ENCODE results near the gene MYBPC3. TPM values are rescaled to one million over a fixed set of nuclear protein-coding genes. Genes with fewer than 3 reads are reported as not detected.

Gene MYBPC3
- total RNA-seq, 3 donors from 2014 or later = not detected

- ATAC-seq (no peak), DNase-seq (no peak)
- no peak overlapping the region for H3K4me3 Mint-ChIP-seq
- H3K27me3 Mint-ChIP-seq (ENCODE audit: low read depth) = no peaks in the 10 kb centered on the region
- no peaks in the 10 kb centered on the region for H3K36me3 Mint-ChIP-seq (ENCODE audit: insufficient read depth)
- H3K9me3 Mint-ChIP-seq = no peaks in the 10 kb centered on the region
- H3K4me1 Mint-ChIP-seq (ENCODE audit: low read depth) = peaks cover 8% of the 10 kb centered on the region
Measured at GRCh38 chr11:47376107-47376524, 23.6 kb upstream of the MYBPC3 start.

DNA sequence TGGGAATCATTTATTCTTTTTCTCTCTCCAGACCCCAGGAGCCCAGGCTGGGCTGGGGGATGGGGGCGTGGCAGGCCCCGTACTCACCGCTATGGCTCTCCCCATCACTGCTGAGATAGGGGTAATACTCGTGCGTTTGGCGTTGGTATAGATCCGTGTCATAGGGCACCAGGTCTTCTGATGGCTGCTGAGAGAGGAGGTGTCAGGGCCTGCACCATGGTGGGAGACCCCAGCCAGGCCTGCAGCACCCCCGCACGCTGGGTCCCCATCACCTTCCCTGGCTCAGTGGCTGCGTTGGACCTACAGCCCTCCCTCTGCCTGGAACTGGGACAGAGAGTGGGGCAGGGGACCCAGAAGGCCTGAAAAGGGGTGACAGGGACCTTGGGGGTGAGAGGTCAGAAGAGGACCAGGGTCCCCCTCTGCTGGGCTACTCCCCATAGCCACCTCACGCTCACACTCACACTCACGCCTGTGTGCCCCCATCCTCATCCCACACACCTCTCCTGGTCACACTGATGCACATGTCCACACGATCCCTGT lies 23.1 kb upstream of the MYBPC3 start:
- no peak for DNase-seq
- no peaks in the 10 kb centered on the region for H3K36me3 Mint-ChIP-seq (ENCODE audit: insufficient read depth)
- no peaks in the 10 kb centered on the region for H3K27me3 Mint-ChIP-seq (ENCODE audit: low read depth)
- no peak for ATAC-seq
- H3K4me1 Mint-ChIP-seq (ENCODE audit: low read depth) = peaks cover 12% of the 10 kb centered on the region
- no peak overlapping the region for H3K4me3 Mint-ChIP-seq
- no peaks in the 10 kb centered on the region for H3K9me3 Mint-ChIP-seq

- Mint-ChIP-seq H3K4me3 (no peak overlapping the region), H3K36me3 (ENCODE audit: insufficient read depth) (no peaks in the 10 kb centered on the region), H3K27me3 (ENCODE audit: low read depth) (no peaks in the 10 kb centered on the region), H3K4me1 (ENCODE audit: low read depth) (peaks cover 13% of the 10 kb centered on the region), H3K9me3 (no peaks in the 10 kb centered on the region)
- ATAC-seq (no peak), DNase-seq (no peak)
Measured at GRCh38 chr11:47375020-47375419, 22.5 kb upstream of the MYBPC3 start.

DNA sequence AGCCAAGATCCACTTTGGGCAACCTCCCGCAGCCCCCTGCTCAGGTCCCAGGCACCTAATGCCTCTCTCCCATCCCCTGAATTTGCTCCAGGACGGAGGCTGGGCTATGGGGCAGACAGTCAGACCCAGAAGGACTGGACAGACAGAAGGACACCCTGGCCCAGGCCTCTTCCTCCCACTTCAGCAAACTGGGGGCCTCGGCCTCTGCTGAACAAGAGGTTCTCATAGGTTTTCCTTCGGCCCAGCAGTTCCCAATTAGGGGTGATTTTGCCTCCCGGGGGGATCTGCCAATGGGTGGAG lies 22.2 kb upstream of the MYBPC3 start:
- peaks cover 17% of the 10 kb centered on the region for H3K4me1 Mint-ChIP-seq (ENCODE audit: low read depth)

GRCh38 chr11:47373876-47374719 lies 21.6 kb upstream of the MYBPC3 start:
- peaks cover 22% of the 10 kb centered on the region for H3K4me1 Mint-ChIP-seq (ENCODE audit: low read depth)
- DNase-seq (peak; percentile 85), ATAC-seq (peak; percentile 85 to 87)
- H3K27me3 Mint-ChIP-seq (ENCODE audit: low read depth) = no peaks in the 10 kb centered on the region
- H3K36me3 Mint-ChIP-seq (ENCODE audit: insufficient read depth) = no peaks in the 10 kb centered on the region
- no peak overlapping the region for H3K4me3 Mint-ChIP-seq
- no peaks in the 10 kb centered on the region for H3K9me3 Mint-ChIP-seq

More for the DNA sequence above, 22.2 kb upstream of the MYBPC3 start:
- no peaks in the 10 kb centered on the region for H3K9me3 Mint-ChIP-seq
- ATAC-seq = no peak
- H3K36me3 Mint-ChIP-seq (ENCODE audit: insufficient read depth) = no peaks in the 10 kb centered on the region
- H3K27me3 Mint-ChIP-seq (ENCODE audit: low read depth) = no peaks in the 10 kb centered on the region
- DNase-seq = no peak
- no peak overlapping the region for H3K4me3 Mint-ChIP-seq

DNA sequence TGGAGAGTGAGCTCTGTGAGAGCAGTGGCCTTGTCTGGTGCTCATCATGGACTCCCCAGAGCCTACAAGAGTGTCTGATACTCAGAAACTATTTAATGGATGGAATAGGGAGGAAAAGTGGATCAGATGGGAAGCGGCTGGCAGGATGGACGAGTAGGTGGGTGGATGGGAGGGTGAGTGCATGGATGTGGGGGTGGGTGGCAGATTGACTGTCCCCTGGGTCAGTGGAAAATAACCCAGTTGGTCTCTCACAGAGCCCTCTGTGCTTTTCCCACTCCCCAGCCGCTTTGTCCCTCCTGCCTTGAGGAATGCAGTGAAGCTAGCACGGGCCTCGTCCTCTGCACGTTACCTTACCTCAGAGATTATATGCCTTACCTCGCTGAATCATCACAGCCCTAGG lies 19.9 kb upstream of the MYBPC3 start:
- Mint-ChIP-seq H3K27me3 (ENCODE audit: low read depth) (no peaks in the 10 kb centered on the region), H3K36me3 (ENCODE audit: insufficient read depth) (no peaks in the 10 kb centered on the region), H3K4me3 (no peak overlapping the region), H3K9me3 (no peaks in the 10 kb centered on the region), H3K4me1 (ENCODE audit: low read depth) (peaks cover 28% of the 10 kb centered on the region)
- ATAC-seq (no peak), DNase-seq (no peak)

- peaks cover 1% of the 10 kb centered on the region for H3K27me3 Mint-ChIP-seq (ENCODE audit: low read depth)
- no peaks in the 10 kb centered on the region for H3K36me3 Mint-ChIP-seq (ENCODE audit: insufficient read depth)
- ATAC-seq (peak in 1 of 2 donors; percentile 23), DNase-seq (no peak)
- H3K4me3 Mint-ChIP-seq = no peak overlapping the region
- no peaks in the 10 kb centered on the region for H3K9me3 Mint-ChIP-seq
- peaks cover 30% of the 10 kb centered on the region for H3K4me1 Mint-ChIP-seq (ENCODE audit: low read depth)
Measured at GRCh38 chr11:47369676-47370075, 17.2 kb upstream of the MYBPC3 start.

DNA sequence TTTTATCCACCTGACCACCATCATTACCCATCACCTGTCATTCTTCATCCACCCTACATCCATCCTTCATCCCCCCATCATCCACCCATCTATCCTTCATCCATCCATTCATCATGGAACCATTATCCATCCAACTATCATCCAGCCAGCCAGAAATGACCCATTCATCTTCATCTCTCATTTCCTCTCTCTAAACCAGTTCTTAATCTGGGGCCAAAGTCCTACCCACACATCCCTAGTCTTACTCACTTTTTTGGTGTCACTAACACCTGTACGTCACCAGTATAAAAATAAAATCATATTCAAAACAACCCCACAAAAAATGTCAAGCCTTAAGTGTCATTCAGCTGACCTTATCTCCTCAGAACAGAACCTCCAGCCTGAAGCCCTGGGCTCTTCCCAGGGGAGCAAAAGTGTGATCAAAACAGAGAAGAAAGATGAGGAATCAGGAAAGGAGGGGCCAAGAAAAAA lies 13.6 kb upstream of the MYBPC3 start:
- no peak overlapping the region for H3K4me3 Mint-ChIP-seq
- peaks cover 28% of the 10 kb centered on the region for H3K4me1 Mint-ChIP-seq (ENCODE audit: low read depth)
- ATAC-seq = no peak
- no peaks in the 10 kb centered on the region for H3K36me3 Mint-ChIP-seq (ENCODE audit: insufficient read depth)
- no peaks in the 10 kb centered on the region for H3K9me3 Mint-ChIP-seq
- H3K27me3 Mint-ChIP-seq (ENCODE audit: low read depth) = peaks cover 1% of the 10 kb centered on the region
- DNase-seq = no peak

GRCh38 chr11:47361419-47361818 lies 8.9 kb upstream of the MYBPC3 start:
- H3K4me3 Mint-ChIP-seq = no peak overlapping the region
- DNase-seq (no peak), ATAC-seq (no peak)
- H3K36me3 Mint-ChIP-seq (ENCODE audit: insufficient read depth) = no peaks in the 10 kb centered on the region
- H3K4me1 Mint-ChIP-seq (ENCODE audit: low read depth) = peaks cover 16% of the 10 kb centered on the region
- no peaks in the 10 kb centered on the region for H3K9me3 Mint-ChIP-seq
- H3K27me3 Mint-ChIP-seq (ENCODE audit: low read depth) = no peaks in the 10 kb centered on the region

DNA sequence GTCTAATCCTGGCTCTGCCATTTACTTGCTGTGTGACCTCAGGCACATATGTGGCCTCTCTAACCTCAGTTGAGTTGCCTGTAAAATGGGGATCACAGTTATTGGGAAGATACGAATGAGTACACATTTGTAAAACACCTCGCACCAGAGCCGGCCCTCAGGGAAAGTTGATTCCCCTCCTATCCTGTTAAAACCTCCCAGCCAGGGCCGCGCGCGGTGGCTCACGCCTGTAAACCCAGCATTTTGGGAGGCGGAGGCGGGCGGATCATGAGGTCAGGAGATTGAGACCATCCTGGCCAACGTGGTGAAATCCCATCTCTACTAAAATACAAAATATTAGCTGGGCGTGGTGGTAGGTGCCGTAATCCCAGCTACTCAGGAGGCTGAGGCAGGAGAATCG lies 7.8 kb upstream of the MYBPC3 start:
- H3K4me1 Mint-ChIP-seq (ENCODE audit: low read depth) = peaks cover 14% of the 10 kb centered on the region
- H3K4me3 Mint-ChIP-seq = no peak overlapping the region
- DNase-seq (no peak), ATAC-seq (no peak)
- no peaks in the 10 kb centered on the region for H3K27me3 Mint-ChIP-seq (ENCODE audit: low read depth)
- no peaks in the 10 kb centered on the region for H3K36me3 Mint-ChIP-seq (ENCODE audit: insufficient read depth)
- H3K9me3 Mint-ChIP-seq = no peaks in the 10 kb centered on the region

DNA sequence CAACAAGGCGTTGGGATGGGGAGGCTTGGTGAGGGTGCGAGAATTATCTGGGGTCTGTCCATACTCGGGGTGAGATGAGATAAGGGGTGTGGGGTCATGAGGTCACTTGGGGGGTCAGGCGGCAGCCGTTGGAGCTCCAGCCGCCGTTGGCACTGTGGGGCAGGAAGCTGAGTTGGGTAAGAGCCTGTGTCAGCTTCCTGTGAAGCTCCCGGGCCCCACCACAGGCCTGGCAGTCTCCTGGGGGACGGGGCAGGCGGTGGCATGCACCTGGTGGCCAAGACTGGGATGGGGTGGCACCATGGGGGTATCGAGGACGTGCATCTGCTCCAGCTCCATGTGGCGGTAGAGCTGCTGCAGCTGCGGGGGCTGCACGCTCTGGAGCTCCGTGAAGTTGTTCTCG lies 7.1 kb upstream of the MYBPC3 start:
- DNase-seq = no peak
- Mint-ChIP-seq H3K27me3 (ENCODE audit: low read depth) (no peaks in the 10 kb centered on the region), H3K4me1 (ENCODE audit: low read depth) (peaks cover 14% of the 10 kb centered on the region), H3K9me3 (no peaks in the 10 kb centered on the region), H3K36me3 (ENCODE audit: insufficient read depth) (no peaks in the 10 kb centered on the region), H3K4me3 (no peak overlapping the region)
- peak in 1 of 2 donors; percentile 45 for ATAC-seq

- DNase-seq (no peak), ATAC-seq (no peak)
- Mint-ChIP-seq H3K9me3 (no peaks in the 10 kb centered on the region), H3K4me3 (no peak overlapping the region), H3K4me1 (ENCODE audit: low read depth) (peaks cover 14% of the 10 kb centered on the region), H3K36me3 (ENCODE audit: insufficient read depth) (no peaks in the 10 kb centered on the region), H3K27me3 (ENCODE audit: low read depth) (no peaks in the 10 kb centered on the region)
Measured at GRCh38 chr11:47359162-47359561, 6.7 kb upstream of the MYBPC3 start.

- no peaks in the 10 kb centered on the region for H3K27me3 Mint-ChIP-seq (ENCODE audit: low read depth)
- no peak for DNase-seq
- H3K4me3 Mint-ChIP-seq = no peak overlapping the region
- ATAC-seq = no peak
- H3K36me3 Mint-ChIP-seq (ENCODE audit: insufficient read depth) = no peaks in the 10 kb centered on the region
- peaks cover 14% of the 10 kb centered on the region for H3K4me1 Mint-ChIP-seq (ENCODE audit: low read depth)
- no peaks in the 10 kb centered on the region for H3K9me3 Mint-ChIP-seq
Measured at GRCh38 chr11:47358731-47359051, 6.2 kb upstream of the MYBPC3 start.

DNA sequence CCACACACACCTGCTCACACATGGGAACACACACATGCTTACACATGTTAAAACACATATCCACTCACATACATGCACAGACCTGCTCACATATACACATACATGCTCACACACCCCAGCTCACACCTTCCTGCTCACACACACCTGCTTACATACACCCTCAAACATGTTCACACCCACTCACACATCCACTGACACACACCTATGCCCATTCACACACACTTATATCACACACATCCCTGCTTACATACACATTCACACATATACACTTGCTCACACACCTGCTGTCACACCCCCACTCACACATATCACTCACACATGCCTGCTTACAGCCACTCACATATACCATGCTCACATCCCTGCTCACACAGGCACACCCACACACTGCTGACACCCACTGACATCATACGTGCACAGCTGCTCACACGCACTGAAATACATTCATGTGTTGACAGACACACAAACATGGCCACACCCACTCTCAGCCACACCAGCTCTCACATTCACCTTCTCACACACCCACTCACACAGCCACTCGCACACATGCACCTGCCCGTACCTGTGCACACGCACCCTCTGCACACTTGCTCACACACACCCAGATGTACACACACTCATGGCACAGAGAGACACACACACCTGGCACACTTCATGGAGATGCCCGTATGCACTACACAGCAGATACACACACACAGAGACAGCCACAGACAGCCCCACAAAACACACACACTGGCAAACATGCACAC lies 5.7 kb upstream of the MYBPC3 start:
- DNase-seq (no peak), ATAC-seq (no peak)
- Mint-ChIP-seq H3K4me1 (ENCODE audit: low read depth) (peaks cover 14% of the 10 kb centered on the region), H3K9me3 (no peaks in the 10 kb centered on the region), H3K4me3 (no peak overlapping the region), H3K36me3 (ENCODE audit: insufficient read depth) (no peaks in the 10 kb centered on the region), H3K27me3 (ENCODE audit: low read depth) (no peaks in the 10 kb centered on the region)

DNA sequence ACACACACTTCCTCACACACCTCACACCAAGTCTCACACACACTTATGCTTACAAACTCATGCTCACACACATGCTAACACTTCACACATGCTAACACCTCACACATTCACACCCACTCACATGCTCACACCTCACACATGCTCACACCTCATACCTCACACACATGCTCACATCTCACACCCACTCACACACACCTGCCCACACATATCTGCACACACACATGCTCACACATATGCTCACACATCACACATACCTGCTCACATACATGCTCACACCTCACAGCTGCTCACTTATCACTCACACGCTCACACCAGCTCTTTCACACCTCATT lies 4.5 kb upstream of the MYBPC3 start:
- peaks cover 14% of the 10 kb centered on the region for H3K4me1 Mint-ChIP-seq (ENCODE audit: low read depth)
- no peaks in the 10 kb centered on the region for H3K9me3 Mint-ChIP-seq
- no peak overlapping the region for H3K4me3 Mint-ChIP-seq
- H3K36me3 Mint-ChIP-seq (ENCODE audit: insufficient read depth) = no peaks in the 10 kb centered on the region
- H3K27me3 Mint-ChIP-seq (ENCODE audit: low read depth) = no peaks in the 10 kb centered on the region
- ATAC-seq (no peak), DNase-seq (no peak)

Measured in activated T-cell treated with anti-CD3 and anti-CD28 coated beads, Interleukin-2, amount 50 U/mL, for 4 hours (primary cell).